Embryonic facial prominence (tissue), 1 donor: Measurements from ENCODE around the gene KCNJ6.

ENCODE experiments used
- DNase-seq: peaks from one replicate; pipeline ENCODE4 v3.0.0-alpha.2; 2016; ENCODE audit errors: extremely low spot score

KCNJ6 gene

GRCh38 chr21:37866027-37866426, 50.2 kb downstream of the KCNJ6 start:
- no peak for DNase-seq

- DNase-seq = no peak
Observed at GRCh38 chr21:37865156-37865555, 51.1 kb downstream of the KCNJ6 start.

DNA sequence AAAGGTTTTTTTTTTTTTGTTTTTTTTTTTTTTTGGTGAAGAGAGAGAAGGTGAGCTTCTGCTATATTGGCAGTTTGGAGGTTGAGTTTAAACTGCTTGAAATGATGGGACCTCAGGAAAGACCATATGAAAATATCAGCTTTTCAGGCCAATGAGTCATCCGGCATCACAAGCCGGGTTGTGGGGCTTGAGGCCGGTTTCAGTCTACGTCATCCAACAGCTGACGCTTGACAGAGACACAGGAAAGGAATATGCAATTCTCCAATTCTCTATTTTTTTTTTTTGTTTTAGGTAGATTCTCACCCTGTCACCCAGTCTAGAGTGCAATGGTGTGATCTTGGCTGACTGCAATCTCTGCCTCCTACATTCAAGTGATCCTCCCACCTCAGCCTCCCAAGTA, 52.4 kb downstream of the KCNJ6 start:
- DNase-seq = no peak

DNA sequence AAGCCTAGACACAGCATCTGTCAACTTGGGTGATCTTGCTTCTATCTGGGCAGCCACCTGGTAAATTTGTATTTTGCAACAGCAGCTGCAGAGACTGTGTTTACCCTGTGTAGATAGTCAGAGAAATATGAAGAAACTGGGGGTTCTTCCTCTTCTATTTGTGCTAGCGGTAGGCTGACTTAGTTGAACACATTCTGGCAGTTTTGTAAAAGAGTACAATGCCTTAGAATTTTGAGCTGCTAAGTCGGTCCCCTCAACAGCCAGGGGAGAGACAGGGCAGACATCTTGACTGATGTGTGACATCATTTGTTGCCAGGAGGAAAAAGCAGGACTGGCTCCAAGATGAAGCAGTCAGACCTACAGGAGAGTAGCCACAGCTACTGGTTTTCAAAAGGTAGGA, 53.7 kb downstream of the KCNJ6 start:
- DNase-seq = no peak

DNA sequence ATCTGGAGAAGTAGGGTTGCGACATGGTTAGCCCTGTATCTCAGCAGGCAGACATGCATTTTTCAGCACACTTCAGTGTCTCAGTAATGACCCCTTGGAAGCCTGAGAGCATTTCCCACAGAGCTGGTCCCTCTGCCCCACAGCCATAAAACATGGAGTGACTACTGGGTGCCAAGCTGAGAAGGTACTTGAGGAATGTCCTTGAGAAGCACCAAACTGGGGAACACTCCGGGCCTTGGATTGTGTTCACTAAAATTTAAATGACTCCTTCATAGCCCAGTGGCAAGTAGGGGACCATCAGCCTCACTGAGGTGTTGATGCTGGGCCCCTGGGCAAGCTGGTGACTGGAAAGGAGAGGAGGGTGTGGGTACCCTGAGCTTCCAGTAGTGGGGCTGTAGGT, 54.7 kb downstream of the KCNJ6 start:
- no peak for DNase-seq

GRCh38 chr21:37860416-37860815, 55.8 kb downstream of the KCNJ6 start:
- no peak for DNase-seq

- no peak for DNase-seq
Observed at GRCh38 chr21:37855647-37856625, 60.3 kb downstream of the KCNJ6 start.

GRCh38 chr21:37855271-37855646, 61.0 kb downstream of the KCNJ6 start:
- DNase-seq = no peak

DNA sequence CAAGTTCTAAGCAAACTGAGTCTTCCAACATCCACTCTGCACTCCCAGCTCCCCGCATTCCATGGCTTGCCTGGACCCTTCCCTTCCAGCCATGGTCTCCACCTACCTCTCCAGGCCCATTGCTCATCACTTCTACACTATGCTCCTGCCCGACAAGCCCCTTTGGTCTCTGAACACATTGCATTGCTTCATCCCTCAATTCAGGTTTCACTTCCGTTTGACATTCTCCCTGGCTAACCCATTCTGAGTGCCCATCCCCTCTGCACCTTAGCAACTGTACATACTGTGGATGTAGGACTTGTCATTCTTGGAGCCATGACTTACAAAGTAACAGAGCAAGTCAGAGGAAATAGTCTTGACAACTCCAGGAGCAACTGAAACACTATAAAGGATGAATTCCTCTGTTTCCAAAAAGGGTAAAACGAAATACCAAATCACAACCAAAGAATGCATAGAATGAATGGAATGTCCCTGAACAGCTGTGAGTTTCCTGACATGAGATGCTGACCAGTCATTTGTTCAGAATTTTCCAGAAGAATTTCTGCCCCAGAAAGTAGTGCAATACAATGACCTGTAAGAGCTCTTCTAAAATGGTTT, 66.7 kb downstream of the KCNJ6 start:
- no peak for DNase-seq

DNA sequence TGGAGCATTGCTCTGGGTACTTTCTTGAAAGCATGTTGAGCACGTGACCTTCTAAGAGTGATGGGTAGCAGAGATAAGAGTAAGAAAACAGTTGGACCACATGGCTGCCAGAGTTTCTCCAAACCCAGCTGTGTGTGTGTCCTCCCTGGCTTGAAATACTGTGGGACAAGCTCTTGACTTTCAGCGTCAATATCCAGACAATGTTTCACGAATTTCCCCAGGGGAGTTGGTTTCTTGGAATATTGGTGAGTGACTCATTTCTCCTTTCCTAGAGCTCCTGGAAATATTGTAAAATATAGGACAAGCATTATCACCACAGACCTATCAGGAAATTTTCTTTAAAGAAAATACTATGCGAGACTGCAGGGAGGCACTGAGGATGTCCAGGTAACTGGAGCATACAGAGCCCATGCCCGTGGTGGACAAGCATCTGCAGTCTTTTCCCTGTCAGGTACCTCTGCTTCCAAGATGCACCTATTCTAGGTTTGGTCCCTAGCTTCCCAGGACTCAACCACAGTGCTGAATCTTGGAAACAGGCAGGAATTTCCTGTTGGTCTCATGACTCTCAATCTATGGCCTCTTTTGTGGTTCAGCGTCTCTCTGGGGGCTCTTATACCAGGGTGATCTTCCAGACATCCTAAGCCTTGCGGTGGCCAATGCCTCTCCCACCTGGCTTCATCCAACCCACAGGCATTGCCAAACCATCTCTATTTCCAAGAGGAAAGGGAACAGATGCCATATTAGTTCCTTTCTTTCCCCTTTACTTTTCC, 67.4 kb downstream of the KCNJ6 start:
- no peak for DNase-seq

GRCh38 chr21:37845535-37845934, 70.7 kb downstream of the KCNJ6 start:
- DNase-seq = no peak

DNA sequence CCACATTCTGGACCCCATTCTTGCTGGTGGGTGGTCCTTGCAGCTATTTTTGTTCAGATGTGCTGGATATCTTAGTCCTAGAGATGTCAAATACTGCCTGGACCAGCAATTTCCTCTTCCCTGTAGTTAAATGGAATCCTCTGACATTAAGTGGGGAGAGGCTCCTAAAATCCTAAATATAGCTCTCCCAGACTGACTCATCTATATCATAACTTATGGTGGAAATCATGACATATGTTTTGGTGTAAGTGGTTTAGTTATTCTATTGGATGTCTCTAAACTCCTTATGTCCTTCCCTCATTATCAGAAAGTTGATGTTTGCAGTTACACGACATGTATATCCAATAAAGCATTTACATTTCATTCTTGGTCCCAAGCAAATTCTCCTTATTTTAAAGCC, 73.1 kb downstream of the KCNJ6 start:
- DNase-seq = no peak

DNA sequence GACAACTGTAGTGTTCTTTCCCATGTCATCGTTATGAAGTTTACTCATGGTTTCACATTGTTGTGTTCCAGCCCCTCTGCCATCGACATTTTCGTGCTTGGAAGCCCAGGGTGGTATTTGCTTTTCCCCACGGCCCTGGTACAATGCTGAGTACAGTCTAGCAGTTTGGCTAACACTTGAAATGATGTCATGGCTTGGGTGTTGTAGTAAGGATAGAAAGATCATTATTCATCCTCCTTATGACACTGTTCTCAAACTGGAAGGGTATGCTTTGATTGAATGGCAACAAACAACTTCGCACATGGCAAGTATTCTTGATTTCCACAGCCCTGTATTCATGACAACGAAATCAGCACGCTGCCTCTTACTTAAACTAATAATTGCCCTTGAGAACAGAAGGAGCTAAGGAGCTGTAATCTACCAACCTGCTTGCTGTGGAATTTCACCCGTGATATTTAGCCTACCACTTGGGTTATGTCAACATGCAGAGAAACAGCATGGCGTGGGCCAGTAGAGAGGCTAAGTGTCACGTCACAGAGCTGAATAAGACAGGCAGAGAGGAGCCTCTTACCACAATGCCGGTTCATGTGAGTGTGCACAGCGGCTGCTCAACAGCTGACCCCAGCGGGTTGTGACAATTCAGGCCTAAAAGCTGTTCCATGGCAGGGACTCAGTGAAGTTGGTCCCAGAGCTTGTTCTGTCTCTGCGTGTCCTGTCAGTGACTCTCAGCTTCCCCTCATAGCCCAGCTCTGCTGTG, 73.9 kb downstream of the KCNJ6 start:
- no peak for DNase-seq

DNA sequence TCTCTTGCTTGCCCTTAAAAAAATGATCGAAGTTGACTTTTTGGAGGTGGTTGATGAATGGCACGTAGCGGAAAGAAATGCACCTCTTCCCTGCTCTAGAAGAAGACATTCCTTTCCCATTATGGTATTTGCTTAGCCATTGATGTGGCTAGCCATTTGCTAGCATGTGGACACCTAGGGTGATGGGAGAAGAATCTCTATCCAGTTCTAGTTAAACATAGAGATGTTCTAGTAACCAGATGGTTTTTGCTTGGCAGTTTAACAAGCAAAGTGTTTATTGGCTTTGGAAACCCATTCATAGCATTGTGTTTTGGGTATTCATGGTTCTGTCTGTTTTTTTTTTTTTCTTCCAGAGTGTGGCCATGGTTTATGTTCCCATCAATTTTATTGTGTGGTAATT, 78.9 kb downstream of the KCNJ6 start:
- no peak for DNase-seq

DNA sequence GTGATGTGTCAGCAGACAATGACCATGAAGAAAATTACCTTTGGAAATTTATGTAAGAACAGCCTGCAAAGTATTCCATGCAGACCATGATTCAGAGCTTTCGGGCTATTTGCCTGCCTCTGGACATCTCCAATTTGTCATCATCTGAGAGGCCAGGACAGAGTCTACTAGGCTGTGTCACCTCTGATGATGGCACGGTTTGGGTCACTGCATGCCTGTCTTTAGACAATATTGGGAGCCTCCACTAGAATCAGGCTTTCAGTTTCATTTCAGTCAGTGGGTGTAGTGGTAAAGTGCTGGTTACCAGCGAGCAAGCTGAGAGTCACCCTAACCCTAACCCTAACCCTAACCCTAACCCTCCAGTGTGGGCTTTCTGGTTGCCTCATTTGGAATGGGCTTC, 80.8 kb downstream of the KCNJ6 start:
- no peak for DNase-seq

GRCh38 chr21:37833301-37833700, 83.0 kb downstream of the KCNJ6 start:
- DNase-seq = no peak

DNA sequence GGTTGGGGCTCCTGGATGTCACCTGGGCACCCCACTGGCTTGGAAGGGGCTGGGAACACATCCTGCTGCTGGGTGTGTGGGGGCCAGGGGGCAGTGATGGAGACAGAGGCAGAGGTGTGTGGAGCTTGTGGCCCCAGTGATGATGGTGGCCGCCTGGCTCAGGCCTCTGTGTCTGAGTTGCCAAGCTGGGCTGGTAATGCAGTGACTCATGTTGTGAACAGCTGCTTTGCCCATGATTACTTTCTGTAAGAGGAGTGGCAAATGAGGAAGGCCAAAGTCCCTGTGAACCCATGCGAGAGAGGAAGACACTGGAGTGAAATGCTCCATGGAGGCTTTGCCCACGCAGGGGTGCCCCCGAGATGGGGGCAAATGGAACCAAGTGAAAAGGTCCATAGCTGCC, 86.8 kb downstream of the KCNJ6 start:
- DNase-seq = no peak

DNA sequence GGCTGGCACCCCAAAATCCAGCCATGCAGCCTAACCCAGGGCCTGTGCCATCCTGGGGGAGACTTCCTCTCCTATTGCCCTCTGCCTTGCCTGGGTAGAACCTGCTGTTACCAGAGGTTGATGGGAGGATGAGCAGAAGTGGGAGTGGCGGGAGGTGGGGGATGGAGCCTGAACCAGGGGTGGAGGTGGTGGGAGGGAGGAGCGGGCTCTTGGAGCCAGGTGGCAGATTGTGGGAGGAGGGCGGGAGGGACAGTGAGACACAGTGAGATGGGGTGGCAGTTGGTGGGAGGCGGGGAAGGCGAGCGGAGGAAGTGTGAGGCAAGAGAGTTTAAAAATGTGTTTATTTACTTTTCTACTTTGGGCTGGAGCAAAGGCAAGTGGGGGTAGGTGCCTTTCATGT, 87.3 kb downstream of the KCNJ6 start:
- DNase-seq = no peak

DNA sequence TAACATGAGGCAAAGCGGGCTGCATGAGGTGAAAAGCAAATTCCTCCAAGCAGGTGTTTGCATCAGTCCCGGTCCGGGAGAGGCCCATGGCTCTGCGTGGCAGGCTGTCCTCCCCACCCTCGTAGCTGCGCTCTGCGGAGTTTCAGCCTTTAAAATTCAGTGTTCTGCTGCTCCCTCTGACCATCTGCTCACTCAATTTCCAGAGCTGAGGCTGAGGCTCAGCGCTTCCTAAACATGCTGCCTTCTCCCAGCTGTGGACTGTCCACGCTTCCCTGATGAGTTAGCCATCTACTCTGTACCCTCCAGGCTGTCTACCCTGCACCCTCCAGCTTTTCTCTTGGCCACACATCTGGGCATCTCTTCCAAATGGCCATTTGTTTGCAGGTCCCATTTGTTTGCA, 87.7 kb downstream of the KCNJ6 start:
- DNase-seq = no peak

DNA sequence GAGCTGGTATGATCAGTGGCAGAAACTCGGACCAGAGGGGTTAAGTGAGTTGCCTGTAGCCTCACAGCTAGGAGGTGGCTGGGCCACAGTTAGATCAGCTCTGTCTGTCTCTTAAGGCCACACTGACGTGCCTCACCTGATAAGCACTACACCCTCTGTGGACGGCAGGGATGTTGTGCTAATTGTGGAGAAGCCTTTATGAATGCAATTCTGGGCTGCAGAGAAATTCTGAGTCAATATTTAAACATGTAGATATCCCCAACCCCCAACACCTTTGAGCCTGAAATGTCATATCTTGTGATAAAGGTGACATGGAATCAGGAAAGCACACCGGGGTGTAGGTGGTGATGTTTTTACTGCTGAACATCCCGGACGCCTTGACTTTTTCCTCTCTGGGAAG, 88.3 kb downstream of the KCNJ6 start:
- no peak for DNase-seq

DNA sequence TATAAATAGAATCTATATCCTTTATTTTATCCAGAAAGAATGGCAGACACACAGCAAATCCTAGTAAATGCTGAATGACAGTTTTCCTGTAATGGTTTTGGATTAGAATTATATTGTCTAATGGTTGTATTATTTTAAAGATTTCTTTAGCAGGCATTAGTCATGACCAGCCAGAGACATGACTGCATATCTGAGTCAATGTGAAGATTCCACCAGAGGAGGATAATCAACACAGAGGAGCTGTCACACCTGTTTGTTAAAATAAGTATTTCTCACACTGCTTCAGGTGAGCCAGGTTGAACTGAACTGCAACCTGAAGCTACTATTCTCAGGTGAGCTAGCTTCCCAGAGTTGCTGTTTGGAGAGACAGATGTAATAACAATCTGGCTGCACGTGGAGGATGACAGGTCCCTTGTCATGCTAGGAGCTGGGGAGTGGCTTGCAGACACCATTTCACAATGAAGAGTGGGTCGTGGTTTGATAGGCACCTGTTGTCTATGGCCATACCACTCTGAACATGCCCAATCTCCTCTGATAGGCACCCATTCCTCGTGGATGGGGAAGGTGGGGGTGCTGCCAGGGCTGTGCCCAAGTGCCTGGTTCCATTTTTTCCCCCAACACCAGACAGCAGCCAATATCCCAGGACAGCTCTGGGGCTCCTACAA, 94.3 kb downstream of the KCNJ6 start:
- no peak for DNase-seq
